GM20000 (cell line): ENCODE results near the gene CYP4B1.

Experiments
- DNase-seq: peaks from one replicate; pipeline ENCODE4 v3.0.0; 2012; ENCODE audit warnings: low spot score
- CTCF ChIP-seq: IDR thresholded peaks from 2 replicates; pipeline ENCODE4 v1.5.1; 2012; ENCODE audit warnings: mild to moderate bottlenecking, control low read depth; ENCODE audit errors: extremely low read depth, missing control alignments

The CYP4B1 gene

GRCh38 chr1:46804926-46805325 lies 6.1 kb downstream of the CYP4B1 start:
- TF ChIP-seq CTCF: no peak
- no peak for DNase-seq

GRCh38 chr1:46805755-46806154 lies 6.9 kb downstream of the CYP4B1 start:
- TF ChIP-seq CTCF: no peak

DNA sequence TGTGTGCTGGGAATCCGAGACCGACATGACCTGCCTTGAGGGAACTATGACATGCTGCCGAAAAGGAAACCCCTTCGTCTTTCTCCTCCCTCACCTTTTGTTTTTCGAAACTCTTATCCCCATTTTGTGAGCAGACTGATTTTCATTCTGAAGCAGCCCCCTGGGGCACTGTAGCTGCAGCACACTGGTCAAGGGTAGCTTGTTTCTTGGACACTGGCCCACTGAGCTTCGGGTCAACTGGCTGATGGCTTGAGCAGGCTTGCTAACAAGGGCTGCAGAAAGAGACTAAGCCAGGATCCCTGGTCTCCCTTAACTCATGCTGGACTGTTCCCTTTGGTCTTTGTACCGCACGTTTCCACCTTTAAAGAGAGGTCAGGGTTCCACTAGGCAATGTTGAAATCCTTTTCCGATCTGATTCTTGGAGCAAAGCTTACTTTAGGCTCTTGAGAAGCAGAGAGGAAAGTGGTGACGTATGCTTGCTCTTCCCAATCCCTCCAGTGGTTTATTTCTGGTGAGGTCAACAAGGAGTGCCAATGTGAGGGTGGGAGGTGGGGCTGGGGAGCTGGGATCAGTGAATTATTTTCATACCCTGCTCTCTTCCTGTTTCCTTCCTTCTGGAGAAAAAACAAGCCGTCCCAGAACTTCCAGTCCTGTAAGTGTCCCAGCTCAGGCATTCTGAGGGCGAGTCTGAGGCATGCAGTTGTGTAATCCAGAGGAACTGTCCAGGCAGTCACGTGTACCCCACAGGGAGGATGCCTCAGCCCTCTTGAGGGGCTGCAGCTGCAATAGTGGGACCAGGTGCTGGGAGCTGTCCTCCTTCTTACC lies 7.6 kb downstream of the CYP4B1 start:
- no peak for DNase-seq
- TF ChIP-seq CTCF: no peak

More at GRCh38 chr1:46805755-46806154, 6.9 kb downstream of the CYP4B1 start:
- no peak for DNase-seq

DNA sequence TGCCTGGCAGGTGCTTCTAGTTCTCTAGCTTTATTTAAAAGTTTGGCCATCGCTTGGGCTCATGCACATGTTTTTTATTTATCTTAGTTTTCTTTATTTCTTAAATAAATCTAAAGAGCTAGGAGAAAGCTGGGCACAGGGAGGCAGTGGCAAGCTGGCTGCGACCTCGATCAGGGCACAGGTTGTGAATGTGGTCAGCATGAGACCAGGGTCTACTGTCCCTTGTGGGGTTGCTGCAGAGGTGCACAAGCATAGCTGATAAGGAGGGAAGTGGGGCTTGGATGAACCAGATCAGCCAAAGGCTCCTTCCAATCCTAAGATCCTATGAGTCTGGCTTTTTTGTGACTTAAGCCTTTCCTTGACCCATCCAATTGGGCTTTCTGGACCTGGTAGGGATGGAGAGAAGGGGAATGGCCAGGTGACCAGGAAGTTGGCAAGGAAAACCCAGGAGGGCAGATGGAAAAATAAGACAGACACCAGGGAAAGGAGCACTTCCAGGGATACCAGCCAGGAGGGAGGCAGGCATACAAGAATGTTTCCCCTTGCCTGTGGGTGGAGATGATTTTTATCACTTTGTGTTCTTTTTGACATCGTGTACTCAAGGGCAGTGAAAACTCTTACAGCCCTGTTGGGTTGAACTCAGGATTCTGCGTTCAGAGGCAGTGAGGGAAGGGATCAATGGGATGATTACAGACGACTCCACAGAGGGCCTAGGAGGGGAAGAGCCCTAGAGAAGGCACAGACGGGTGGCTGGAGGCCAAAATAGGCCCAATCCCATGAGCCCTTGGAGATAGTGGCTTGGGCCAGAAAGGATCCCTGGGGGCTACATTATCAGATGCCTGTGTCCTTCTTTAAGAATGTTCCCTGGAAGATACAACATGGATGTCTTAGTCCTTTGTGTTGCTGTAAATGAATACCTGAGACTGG lies 8.5 kb downstream of the CYP4B1 start:
- no peak for DNase-seq
- no peak for TF ChIP-seq CTCF

- DNase-seq: no peak
- no peak for TF ChIP-seq CTCF
Measured at GRCh38 chr1:46809071-46809470, 10.2 kb downstream of the CYP4B1 start.

DNA sequence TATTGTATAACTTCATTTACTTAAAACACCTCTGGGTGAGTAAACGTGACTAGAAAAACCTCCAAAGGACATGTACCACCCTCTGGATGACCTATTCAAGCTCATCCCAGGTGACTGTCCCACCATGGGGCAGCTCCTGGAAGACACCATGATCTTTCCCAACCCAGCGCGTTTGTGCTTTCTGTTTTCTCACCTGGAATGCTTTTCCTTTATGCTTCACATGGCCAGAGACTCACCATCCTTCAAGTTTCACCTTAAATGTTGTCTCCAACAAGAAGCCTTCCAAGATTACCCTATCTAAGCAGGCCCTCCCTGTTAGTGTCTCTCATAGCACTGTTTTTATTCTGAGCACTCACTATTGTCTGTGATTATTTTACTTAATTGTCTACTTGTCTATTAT lies 11.1 kb downstream of the CYP4B1 start:
- TF ChIP-seq CTCF: no peak
- DNase-seq: no peak

GRCh38 chr1:46810596-46810995 lies 11.8 kb downstream of the CYP4B1 start:
- no peak for TF ChIP-seq CTCF
- DNase-seq: no peak
